ENCODE measurements around the gene SEMA4D. TPM values are rescaled to one million over a fixed set of nuclear protein-coding genes. Genes with fewer than 3 reads are reported as not detected.

Gene SEMA4D
- total and polyA plus RNA-seq, 5 experiments from 2014 or later, result 154 to 573 (median 359) TPM

DNA sequence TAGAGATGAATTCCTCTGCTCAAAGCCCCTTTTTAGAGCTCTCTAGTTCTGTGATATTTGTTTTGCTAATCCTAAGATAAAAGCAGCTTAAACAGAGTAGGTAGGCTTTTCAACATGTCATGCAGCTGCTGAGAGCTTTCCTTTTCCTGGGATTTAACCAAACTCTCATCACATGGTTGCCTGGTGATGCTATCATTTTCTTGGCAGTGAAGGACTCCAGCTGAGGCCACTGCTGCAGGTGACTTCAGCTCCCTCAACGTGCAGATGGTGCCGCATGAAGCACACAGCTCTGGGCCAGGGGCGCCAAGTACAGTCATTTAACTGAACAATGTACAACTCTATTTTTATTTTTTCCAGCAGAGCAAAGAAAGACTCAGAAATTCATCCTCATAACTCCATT, 137.4 kb downstream of the SEMA4D start:
- Mint-ChIP-seq H3K9me3 (no peaks in the 10 kb centered on the region), H3K4me1 (peaks cover 11 to 19% (median 13%) of the 10 kb centered on the region in 4 donors), H3K27ac (peak overlapping the region in 9 of 10 donors; percentile 0 to 87 (median 73)), H3K4me3 (no peak overlapping the region), H3K36me3 (peaks cover 0 to 69% (median 22%) of the 10 kb centered on the region in 3 donors), H3K27me3 (no peaks in the 10 kb centered on the region)
- ATAC-seq, result no peak
- DNase-seq, result no peak
- POLR2A ChIA-PET, result interaction anchor here (0.8 kb wide), 1 partner anchor 13 kb away, joined by 3 read pairs; no protein-coding TSS in a partner anchor

- Mint-ChIP-seq H3K27me3 (no peaks in the 10 kb centered on the region), H3K4me1 (peaks cover 9 to 19% (median 11%) of the 10 kb centered on the region in 4 donors), H3K9me3 (no peaks in the 10 kb centered on the region), H3K36me3 (peaks cover 0 to 76% (median 22%) of the 10 kb centered on the region in 3 donors), H3K27ac (peak overlapping the region in 9 of 10 donors; percentile 11 to 87 (median 53)), H3K4me3 (peak overlapping the region in 1 of 10 donors; percentile 8)
- no peak for DNase-seq
- POLR2A ChIA-PET, result interaction anchor here (0.8 to 1.1 kb wide), 2 partner anchors 13 to 35 kb away, joined by 3 read pairs; no protein-coding TSS in a partner anchor
- no peak for ATAC-seq
Observed at GRCh38 chr9:89359751-89360261, 138.1 kb downstream of the SEMA4D start.

GRCh38 chr9:89358985-89359384, 138.9 kb downstream of the SEMA4D start:
- POLR2A ChIA-PET, result interaction anchor here (1.1 kb wide), 1 partner anchor 34 kb away, joined by 3 read pairs; no protein-coding TSS in a partner anchor
- DNase-seq, result no peak
- Mint-ChIP-seq H3K4me1 (peaks cover 6 to 19% (median 8%) of the 10 kb centered on the region in 4 donors), H3K4me3 (peak overlapping the region in 1 of 10 donors; percentile 20), H3K27me3 (no peaks in the 10 kb centered on the region), H3K9me3 (no peaks in the 10 kb centered on the region), H3K27ac (peak overlapping the region in 8 of 10 donors; percentile 21 to 83 (median 58)), H3K36me3 (peaks cover 0 to 84% (median 22%) of the 10 kb centered on the region in 3 donors)
- ATAC-seq, result no peak

GRCh38 chr9:89358376-89358916, 139.5 kb downstream of the SEMA4D start:
- Mint-ChIP-seq H3K4me3 (no peak overlapping the region), H3K9me3 (no peaks in the 10 kb centered on the region), H3K27ac (peak overlapping the region in 9 of 10 donors; percentile 22 to 83 (median 56)), H3K4me1 (peaks cover 8 to 21% (median 10%) of the 10 kb centered on the region in 4 donors), H3K27me3 (no peaks in the 10 kb centered on the region), H3K36me3 (peaks cover 0 to 90% (median 22%) of the 10 kb centered on the region in 3 donors)
- POLR2A ChIA-PET, result no interaction called here
- DNase-seq (no peak), ATAC-seq (no peak)

GRCh38 chr9:89357331-89358197, 140.3 kb downstream of the SEMA4D start:
- H3K27ac Mint-ChIP-seq, result peak overlapping the region; percentile 11 to 90 (median 64)
- POLR2A ChIA-PET, result no interaction called here
- H3K9me3 Mint-ChIP-seq, result no peaks in the 10 kb centered on the region
- ATAC-seq (no peak), DNase-seq (no peak)
- H3K4me3 Mint-ChIP-seq, result peak overlapping the region in 1 of 10 donors; percentile 10
- peaks cover 8 to 29% (median 13%) of the 10 kb centered on the region in 4 donors for H3K4me1 Mint-ChIP-seq
- H3K36me3 Mint-ChIP-seq, result peaks cover 0 to 98% (median 22%) of the 10 kb centered on the region in 3 donors
- no peaks in the 10 kb centered on the region for H3K27me3 Mint-ChIP-seq

DNA sequence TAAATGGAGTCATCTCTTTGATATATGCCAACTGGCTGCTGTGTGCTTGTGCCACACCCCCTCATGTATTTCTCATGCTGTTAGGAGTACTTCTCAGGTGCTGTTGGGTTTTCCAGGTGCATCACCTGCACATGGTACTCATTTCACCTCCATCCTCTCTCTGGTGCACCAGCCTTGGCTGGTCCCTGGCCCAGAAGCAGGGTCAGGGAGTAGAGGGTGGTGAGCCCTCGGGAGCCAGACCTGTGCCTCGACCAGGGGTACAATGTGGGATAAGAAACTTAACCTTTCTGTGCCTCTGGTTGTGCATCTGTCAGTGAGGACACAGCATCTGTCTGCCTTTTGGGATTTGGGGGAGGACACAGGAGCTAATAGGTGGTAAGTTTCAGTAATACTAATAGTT, 141.1 kb downstream of the SEMA4D start:
- no peaks in the 10 kb centered on the region for H3K9me3 Mint-ChIP-seq
- POLR2A ChIA-PET, result no interaction called here
- ATAC-seq, result no peak
- H3K27me3 Mint-ChIP-seq, result no peaks in the 10 kb centered on the region
- peaks cover 0 to 100% (median 22%) of the 10 kb centered on the region in 3 donors for H3K36me3 Mint-ChIP-seq
- H3K4me3 Mint-ChIP-seq, result no peak overlapping the region
- peaks cover 16 to 36% (median 20%) of the 10 kb centered on the region in 4 donors for H3K4me1 Mint-ChIP-seq
- no peak for DNase-seq
- peak overlapping the region in 7 of 10 donors; percentile 9 to 90 (median 73) for H3K27ac Mint-ChIP-seq

GRCh38 chr9:89354471-89354870, 143.4 kb downstream of the SEMA4D start:
- no peaks in the 10 kb centered on the region for H3K27me3 Mint-ChIP-seq
- peaks cover 21 to 36% (median 27%) of the 10 kb centered on the region in 4 donors for H3K4me1 Mint-ChIP-seq
- POLR2A ChIA-PET, result interaction anchor here (0.5 kb wide), 1 partner anchor 28 kb away, joined by 5 read pairs; no protein-coding TSS in a partner anchor
- peaks cover 0 to 100% (median 13%) of the 10 kb centered on the region in 3 donors for H3K36me3 Mint-ChIP-seq
- no peak for ATAC-seq
- no peaks in the 10 kb centered on the region for H3K9me3 Mint-ChIP-seq
- DNase-seq, result no peak
- no peak overlapping the region for H3K4me3 Mint-ChIP-seq
- peak overlapping the region in 6 of 10 donors; percentile 18 to 78 (median 46) for H3K27ac Mint-ChIP-seq

DNA sequence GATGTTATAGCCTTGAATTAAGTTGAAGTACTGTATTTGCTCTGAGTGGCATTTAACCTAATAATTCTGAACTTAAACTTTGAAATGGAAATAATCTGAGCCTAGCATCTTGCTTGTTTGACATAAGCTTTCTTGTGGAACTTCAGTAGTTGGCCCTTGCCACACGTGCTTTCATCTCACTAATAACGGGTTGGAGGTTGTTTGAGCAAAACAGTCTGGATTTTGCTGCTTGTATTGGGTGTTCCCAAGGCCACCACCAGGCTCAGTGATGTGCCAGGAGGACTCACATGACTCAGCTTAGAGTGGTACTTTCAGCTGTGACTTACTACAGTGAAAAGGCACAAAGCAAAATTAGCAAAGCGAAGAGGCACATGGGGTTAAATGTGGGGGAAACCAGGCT, 143.9 kb downstream of the SEMA4D start:
- Mint-ChIP-seq H3K27me3 (no peaks in the 10 kb centered on the region), H3K4me1 (peaks cover 21 to 36% (median 27%) of the 10 kb centered on the region in 4 donors), H3K36me3 (peaks cover 0 to 100% (median 14%) of the 10 kb centered on the region in 3 donors), H3K9me3 (no peaks in the 10 kb centered on the region), H3K27ac (peak overlapping the region in 8 of 10 donors; percentile 6 to 69 (median 42)), H3K4me3 (no peak overlapping the region)
- ATAC-seq (no peak), DNase-seq (no peak)
- POLR2A ChIA-PET, result no interaction called here

DNA sequence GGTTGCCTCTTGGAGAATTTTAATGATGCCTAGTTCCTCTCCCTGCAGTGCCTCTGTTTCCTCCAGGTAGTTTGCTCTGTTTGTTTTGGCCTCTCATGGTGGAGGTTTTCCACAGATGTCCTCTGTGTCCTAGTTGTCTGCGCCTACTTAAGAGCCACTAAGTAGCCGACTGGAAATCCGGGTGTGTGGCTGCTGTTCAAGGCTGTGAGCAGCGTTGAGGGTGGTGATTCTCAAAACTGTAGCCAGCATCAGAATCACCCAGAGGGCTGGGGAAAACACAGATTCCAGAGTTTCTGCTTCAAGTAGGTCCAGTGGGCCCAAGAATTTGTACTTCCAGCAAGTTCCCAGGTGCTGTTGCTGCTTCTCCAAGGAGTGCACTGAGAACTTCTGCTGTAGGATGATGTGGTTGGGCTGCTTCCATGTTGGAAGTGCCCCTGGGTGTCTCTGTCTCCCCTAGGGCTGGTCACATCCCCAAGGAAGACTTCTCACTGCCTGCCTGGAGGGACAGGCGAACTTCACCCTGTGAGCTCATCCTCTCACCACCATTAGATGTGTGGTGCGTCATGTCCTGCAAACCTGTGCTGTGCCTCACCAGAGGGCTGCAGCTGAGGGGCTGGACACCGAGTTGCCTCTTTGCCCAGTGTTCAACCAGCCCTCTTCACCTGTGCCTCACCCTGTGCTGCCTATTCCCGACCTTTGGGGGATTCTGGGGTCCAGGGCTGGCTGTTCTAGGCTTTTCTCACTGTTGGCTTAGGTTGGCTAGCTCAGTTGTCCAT, 144.9 kb downstream of the SEMA4D start:
- DNase-seq (no peak), ATAC-seq (no peak)
- Mint-ChIP-seq H3K27me3 (no peaks in the 10 kb centered on the region), H3K4me3 (peak overlapping the region in 2 of 10 donors; percentile 32 to 38), H3K27ac (peak overlapping the region; percentile 12 to 85 (median 72)), H3K36me3 (peaks cover 0 to 100% (median 14%) of the 10 kb centered on the region in 3 donors), H3K9me3 (no peaks in the 10 kb centered on the region), H3K4me1 (peaks cover 21 to 36% (median 27%) of the 10 kb centered on the region in 4 donors)
- POLR2A ChIA-PET, result no interaction called here

DNA sequence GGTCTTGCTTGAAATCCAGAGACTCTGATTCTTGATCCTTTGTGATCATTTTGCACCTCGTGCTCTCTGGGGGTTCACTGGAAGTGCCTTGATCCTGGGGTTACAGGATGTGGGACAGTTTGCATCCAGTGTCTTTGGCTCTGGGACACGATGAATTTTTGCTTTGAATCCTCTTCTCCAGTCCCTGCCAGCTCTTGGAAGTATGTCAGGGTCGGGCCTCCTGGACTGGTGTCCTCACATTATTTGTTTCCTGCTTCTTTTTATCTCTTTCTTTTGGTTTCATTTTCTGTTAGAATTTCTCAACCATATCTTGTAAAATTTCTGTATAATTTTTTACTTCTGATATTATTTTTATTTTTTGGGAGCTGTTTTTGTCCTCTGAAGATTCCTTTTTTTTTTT, 145.5 kb downstream of the SEMA4D start:
- no peaks in the 10 kb centered on the region for H3K9me3 Mint-ChIP-seq
- peaks cover 21 to 31% (median 26%) of the 10 kb centered on the region in 4 donors for H3K4me1 Mint-ChIP-seq
- H3K36me3 Mint-ChIP-seq, result peaks cover 0 to 99% (median 14%) of the 10 kb centered on the region in 3 donors
- DNase-seq, result no peak
- peak overlapping the region; percentile 42 to 87 (median 82) for H3K27ac Mint-ChIP-seq
- POLR2A ChIA-PET, result no interaction called here
- peak overlapping the region in 2 of 10 donors; percentile 32 to 38 for H3K4me3 Mint-ChIP-seq
- no peaks in the 10 kb centered on the region for H3K27me3 Mint-ChIP-seq
- no peak for ATAC-seq

DNA sequence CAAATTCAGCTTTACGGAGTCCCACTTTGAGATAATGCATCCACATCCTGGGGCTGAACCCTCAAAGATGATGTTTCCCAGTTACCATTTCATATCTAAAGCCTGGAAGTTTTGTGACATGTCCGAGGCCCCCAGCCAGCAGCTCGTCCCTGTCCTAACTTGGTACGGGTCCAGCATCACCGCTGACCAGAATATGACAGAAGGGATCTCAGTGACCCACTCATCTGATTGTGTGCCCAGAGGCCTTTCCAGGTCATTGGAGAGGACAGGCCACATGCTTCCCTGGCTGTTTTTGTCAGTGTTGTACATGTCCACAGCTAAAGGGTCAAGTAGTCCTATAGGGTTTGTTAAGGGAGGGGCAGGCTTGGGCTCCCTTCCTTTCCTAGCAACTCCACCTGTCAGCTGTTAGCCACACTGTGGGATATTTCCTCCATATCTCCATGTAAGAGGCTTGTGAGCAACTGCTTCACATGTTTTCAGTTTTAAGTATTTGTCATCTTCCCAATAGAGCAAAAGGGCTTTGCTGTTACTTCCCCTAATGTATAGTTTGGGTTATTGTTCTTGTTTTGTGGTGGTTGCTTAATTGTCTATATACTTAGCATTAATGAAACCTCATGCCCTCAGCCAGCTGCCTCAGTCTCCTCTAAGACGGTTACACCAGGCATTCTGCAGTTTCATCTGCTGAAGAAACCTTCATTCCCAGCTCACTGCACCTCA, 146.2 kb downstream of the SEMA4D start:
- Mint-ChIP-seq H3K36me3 (peaks cover 0 to 99% (median 18%) of the 10 kb centered on the region in 3 donors), H3K4me3 (peak overlapping the region in 4 of 10 donors; percentile 8 to 32 (median 25)), H3K9me3 (no peaks in the 10 kb centered on the region), H3K27ac (peak overlapping the region; percentile 5 to 88 (median 82)), H3K27me3 (no peaks in the 10 kb centered on the region), H3K4me1 (peaks cover 18 to 31% (median 24%) of the 10 kb centered on the region in 4 donors)
- ATAC-seq (no peak), DNase-seq (no peak)
- POLR2A ChIA-PET, result no interaction called here
